HG03103 (cell line): Measurements from ENCODE around the gene IL31RA.
"Not testable (repeated sequence)": the region's sequence is repeated elsewhere in the genome, so short reads cannot be mapped to it uniquely, and the experiment has no call there.

Source experiments
- ATAC-seq: cut with Tn5 transposase; IDR thresholded peaks from one replicate; pipeline ENCODE4 v1.9.1; 2021; ENCODE audit warnings: low read depth; ENCODE audit not compliant: unreplicated experiment

The IL31RA gene

DNA sequence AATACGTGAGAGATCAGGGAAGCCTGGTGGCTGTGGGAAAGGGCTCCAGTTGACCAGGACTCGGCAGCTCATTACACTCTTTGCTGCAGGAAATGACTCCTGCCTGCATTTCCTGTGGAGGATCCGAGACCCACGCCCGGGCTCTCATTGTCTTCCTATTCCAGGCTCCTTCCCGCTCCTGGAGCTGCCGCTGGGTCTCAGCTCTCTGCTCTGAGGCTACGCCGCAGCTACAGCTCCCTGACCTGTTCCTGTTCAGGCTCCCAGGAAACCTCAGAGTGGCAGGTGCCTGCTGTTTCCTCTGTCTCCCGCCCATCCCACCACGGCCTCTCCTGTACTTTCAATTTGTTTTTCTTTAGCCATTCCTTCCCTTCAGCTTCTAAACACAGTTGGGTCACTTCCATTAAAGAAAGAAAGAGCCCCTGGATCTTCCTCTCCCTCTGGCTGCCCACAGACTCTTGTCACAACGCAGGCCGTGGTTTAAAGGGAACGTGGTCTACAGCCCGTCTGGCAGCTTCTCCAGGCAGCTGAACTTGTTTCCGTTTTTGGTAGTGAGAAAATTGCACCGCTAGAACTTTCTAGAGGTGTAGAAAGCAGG is 72.1 kb downstream of the IL31RA start:
- ATAC-seq: no peak

DNA sequence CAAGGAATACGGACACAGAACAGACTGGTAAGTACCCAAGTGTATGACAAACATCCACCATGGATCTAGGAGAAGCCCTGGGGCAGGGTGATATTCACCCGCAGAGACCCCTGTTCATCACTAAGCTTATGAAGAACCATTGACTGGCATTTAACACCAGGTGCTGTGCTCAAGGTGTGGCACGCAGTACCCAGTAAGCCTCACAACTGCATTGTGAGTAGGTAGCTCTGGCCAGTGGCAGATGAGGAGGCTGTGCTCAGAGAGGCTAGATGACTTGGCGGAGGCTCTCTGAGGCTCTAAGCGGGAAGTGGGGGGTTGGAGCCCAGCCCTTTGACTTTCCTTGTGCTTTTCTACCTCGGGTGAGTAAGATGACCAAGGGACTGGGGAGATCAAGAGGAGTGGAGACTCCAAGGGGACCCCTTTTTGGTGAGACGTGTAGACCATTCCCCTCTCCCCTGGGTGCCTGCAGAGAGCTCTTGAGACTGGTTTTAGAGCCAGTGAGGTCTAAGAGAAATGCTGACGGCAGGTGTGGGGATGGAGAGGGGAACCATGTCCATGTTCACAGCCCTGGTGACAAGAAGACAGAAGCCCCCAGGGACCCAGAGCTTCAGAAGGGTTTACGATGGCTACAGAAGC is 72.8 kb downstream of the IL31RA start:
- no peak for ATAC-seq

DNA sequence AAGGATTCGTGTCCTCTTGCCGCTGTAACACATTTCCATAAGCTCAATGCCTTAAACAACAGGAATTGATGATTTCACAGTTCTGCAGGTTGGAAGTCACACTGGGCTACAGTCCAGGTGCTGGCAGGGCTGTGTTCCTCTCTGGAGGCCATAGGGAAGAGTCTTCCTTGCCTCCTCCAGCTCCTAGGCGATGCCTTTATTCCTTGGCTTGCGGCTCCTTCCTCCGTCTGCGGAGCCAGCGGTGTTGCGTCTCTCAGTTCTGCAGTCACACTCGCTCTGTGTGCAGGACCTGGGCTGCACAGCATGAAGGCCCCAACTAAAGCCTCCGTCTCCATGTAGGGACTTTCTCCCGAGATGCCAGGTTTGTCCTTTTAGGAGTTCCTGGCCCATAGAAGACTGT is 73.6 kb downstream of the IL31RA start:
- no peak for ATAC-seq

DNA sequence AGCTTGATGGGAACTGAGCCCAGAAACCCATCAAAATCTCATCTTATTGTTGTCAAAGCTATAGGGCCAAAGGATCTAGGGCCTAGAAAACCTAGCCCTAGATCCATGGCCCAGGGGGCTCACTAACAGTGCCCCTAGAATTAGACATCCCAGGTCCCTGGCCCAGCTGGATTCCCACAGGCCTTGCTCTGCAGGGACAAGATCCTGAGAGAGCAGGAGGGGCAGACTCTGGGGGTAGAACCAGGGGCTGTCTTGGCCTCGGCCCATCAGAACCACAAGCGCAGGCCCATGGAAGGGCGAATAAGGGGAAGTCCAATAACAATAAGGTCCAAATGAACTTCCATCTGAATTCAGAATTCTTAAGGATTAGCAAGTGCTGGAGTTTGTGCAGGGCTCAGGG is 74.0 kb downstream of the IL31RA start:
- ATAC-seq: no peak

DNA sequence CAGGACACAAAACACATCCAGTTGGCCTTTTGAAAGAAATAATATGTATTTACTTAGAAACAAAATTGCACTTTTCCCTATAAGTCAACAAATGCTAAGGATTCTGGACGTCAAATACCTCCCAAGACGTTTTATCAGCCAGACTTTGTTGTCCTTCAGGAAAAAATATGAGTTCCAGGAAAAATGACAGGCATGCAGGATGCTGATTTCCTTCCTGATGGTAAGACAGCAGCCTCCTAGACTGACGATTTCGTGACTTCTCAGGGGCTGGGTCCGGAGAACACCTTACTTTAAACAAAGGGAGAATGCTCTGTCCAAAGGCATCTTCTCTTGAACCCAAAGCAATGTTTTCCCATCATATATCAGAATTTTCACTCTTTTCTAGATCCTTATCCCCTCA is 74.6 kb downstream of the IL31RA start:
- ATAC-seq: no peak

DNA sequence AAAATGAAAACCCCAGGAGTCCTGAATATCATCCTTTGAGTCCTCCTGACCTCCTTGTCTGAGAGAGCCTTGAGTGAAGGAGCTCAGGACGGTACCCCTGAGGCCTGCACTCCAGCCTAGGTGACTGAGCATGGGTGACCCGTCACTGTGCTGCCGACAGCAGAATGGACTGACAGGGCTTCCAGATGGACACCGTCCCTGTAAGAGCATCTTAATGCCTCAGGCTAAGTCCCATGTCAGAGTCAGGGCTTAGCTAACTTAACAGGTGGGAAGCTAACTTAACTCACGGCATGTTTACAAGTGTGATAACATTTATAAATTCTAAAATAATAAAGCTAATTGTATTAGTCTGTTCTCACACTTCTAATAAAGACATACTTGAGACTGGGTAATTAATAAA is 75.3 kb downstream of the IL31RA start:
- no peak for ATAC-seq

DNA sequence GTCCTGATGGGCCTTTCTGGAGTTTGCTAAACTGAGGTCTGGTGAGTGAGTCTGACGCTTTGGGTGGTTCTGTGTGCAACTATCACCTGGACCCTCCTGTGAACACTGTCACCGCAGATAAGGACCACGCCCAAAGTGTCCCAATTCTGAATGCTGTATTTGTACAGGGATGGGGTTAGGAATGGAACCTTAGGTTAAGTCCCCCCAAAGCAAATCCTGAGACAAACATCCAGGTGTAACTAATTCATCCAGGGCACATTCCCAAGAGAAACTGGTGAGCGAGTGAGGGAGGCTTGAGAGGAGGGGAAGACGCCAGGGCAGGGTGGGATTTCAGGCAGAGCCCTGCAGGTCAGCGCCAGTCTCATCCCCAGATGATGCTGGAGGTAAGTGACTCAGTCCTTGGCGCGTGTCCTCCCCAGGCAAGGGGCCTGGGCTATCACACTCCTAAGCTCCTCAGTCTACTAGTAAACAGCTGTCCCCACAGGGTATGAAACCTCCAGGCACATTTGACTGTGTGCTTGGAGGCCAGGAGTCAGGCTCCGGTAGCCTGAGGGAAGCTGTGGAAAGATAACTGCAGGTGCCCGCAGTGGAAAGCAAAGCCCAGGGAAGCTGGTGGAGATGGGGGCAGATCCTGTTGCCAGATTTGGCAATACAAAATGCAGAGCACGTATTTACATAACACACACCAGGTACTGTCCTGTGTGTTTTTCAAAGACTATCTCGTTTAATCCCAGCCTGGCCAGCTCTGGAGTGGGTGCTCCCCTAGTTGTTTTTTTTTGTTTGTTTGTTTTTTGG is 76.9 kb downstream of the IL31RA start:
- no peak for ATAC-seq

DNA sequence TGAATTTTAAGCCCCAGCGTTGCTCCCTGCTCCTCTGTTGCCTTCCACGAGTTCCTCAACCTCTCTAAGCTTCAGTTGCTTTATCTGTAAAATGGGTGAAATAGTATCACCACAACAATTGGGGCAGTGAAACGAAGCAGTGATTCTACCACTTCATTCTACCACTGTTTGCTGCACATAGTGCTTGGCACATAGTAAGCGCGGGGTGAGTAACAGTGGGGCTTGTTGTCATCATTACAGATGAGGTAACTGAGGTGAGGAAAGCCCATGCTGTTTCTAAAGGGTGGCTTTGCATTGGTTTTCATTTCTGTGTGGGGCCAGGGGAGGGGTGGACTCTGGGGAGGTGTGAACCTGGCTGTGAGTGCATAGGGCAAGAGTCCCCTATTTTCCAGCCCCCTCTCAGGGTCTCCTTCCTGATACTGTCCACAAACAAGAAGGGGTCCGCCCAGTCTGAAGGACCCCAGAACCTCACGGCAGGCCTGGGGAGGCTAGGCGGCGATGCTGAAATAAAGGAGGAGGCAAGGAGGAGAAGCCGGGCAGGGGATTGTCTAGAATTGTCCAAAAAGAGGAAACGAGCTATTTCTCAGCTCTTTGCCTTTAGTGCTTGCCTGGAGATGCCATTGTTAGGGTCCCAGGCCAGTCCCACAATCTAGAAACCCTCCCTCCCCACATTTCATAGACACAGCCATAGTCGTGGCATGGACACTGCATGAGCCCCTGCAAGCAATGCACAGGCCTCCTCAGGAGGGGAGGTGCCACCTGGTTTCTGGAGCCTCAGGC is 78.1 kb downstream of the IL31RA start:
- no peak for ATAC-seq

DNA sequence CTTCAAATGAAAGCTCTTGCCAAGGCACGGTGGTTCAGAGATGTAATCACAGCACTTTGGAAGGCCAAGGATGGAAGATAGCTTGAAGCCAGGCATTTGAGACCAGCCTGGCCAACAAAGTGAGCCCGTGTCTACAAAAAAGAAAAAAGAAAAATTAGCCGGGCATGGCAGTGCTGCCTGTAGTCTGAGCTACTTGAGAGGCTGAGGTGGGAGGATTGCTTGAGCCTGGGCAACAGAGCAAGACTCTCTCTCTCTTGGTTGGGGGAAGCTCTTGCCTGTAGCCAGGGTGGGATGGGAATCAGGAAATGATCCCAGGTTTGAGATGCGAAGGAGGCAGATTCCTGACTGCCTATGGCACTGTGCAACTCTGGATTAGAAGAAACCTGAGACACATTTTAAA is 81.5 kb downstream of the IL31RA start:
- ATAC-seq: no peak

DNA sequence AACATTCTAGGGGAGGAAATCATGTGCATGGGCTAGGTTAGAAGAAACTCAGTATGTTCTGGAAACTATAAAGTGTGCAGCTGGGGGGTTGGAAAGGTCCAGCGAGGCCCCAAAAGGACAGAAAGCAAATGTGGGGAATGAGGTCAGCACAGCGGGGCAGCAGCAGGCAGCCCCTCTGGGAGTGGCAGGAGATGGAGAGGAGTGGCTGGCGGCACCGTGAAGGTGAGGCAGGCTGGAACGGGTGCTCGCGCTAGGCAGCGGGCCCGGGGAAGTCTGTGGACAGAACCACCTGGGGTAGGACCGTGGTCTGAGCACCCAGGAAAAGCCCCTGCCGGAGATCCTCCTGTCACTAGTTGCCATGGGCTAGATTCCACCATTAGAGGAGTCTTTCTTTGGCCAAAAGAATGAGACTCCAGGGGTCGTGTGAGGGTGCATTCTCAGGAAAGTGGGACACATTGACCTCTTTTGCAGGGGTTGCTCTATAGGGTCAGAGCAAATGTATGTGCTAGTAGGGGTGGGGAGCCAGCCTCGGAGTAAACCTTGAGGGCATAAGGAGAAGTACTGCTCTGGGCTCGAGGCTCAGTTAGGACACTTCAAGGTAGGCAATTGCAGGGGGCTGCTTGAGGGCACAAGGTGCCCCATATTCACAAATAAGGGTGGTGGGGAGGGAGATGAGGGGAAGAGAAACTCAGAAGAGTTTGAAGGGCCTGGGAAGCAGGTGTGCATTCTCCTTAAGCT is 82.4 kb downstream of the IL31RA start:
- no peak for ATAC-seq

DNA sequence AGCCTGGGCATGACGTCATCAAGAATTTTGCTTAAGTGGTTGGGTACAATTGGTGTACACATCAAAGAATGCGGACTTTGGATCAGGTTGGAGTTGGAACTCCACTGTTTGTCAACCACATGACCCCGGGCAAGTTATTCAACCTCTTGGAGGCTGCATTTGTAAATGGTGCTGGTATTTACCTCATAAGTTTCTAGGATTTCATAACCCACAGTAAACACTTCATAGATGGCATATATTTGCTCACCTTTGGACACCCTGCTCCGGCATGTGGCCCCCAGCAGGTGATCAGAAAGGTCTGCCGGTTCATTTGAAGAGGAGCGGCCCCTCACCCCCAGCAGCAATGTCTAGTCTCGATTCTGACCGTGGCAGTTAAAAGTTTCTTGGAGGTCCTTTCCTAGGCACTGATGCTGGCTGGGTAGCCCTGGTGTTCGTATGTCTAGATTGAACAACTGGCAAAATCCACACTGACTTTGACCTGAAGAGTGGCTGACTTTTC is 83.0 kb downstream of the IL31RA start:
- no peak for ATAC-seq

DNA sequence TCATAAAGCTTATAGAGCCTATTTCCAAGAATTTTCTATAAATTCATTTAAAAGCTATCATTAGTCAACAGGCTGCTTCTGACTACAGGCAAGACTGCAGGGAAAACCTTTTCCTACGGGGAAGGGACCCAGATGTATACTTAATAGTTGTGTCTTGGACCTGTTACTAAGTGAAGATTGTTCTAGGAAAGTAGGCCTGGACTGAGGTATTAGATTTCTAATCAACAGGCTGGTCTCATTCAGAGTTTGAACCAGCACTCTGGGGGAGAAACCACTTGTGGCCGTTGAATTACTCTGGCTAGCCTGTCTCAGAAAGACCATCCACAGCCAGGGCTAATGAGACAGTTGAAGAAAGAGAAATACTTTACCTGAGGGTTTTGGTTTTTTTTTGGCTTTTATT is 83.6 kb downstream of the IL31RA start:
- ATAC-seq: no peak

DNA sequence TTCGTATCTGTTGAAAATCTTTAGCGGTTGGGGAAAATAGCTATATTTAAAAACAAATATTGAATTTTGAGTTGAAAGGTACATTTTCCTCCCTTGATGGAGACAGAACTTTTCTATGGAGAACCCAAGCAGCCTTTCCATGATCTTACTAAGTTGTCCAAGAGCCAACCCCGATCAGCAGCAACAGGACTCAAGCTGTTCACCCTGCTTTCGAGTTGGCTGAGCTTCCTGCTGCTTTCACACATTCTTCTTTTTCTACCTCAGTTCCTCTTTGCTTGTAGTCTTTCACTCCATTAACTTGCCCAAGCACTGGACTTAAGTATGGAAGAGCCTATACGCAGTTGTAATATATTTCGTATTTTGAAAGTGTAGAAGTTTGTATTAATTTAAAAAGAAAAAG is 84.2 kb downstream of the IL31RA start:
- ATAC-seq: no peak

DNA sequence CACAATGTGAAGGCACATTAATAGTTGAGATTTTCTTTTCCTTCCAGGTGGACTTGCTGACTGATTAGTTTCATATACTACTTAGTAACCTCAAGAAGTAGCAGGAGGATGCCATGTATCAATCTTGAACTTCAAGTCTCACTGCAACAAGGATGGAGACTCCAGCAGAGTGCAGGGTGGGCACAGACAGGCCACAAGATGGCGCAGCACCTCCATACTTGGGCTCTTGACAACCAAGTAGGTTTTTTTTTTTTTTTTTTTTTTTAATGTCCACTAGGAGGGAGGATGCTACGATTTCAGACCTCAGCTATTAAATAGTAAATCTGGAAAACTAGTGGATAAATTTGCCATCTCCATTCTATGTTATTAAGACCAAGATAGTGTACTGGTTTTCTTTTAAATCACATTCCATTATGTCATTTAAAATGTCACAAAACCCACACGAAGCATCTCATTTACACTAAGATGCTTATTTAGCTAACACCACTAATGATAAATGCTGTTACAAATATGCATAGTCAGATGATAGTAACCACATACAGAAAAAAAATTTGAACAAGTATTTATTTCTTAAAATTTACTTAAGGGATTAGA is 85.0 kb downstream of the IL31RA start:
- ATAC-seq: no peak

DNA sequence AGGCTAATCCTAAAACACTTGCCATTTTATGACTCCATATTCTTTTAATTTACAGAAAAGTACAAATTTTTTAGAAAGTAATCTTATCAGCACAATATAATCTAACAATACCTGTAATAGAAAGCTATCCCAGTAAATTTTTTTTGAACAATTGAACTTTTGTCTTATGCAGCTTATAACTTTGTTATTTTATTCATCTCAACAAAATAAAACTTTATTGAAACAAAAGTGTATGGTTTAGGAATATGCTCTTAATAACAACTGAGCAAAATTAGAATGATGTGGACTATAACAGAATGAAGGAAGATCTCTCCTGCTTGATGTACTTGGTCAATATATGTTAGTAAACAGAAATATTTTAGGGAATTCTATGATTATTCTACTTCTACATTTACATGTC is 86.4 kb downstream of the IL31RA start:
- ATAC-seq: not testable (repeated sequence)

DNA sequence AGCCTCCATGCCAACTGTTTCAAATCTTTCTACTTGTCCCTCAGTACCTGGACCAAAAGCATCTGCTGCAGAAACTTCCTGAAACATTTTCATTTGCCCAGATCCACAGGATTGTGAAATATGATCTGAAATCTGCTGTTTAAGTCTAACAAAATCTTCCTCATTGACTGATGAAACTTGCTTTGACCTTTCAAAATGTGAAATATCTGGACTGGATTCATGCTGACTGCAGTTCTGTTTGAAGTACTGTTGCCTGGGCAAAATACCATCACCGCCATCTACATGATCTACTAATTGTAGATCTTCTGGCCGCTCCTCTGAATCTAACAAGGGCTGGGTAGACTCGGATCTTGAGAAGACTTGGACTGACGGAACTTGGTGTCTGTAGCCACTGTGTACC is 90.0 kb downstream of the IL31RA start:
- ATAC-seq: not testable (repeated sequence)

DNA sequence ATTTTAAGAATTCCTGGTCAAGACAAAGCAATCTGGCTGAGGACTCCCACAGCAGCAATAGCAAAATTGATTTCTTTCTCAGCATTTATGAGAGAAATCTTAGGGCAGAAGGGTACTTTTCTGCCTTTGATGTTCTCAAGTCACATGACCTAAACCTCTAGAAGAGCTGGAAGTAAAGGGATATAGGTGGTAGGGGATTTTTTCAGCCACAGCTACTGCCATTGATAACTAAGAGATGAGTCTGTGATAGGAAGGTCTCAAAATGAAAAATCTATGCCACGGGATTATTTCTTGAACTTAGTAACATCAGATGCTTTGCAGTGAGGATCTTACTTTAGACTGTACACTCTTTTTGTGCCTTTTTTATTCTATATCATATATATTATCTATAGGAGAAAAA is 108.1 kb downstream of the IL31RA start:
- no peak for ATAC-seq

DNA sequence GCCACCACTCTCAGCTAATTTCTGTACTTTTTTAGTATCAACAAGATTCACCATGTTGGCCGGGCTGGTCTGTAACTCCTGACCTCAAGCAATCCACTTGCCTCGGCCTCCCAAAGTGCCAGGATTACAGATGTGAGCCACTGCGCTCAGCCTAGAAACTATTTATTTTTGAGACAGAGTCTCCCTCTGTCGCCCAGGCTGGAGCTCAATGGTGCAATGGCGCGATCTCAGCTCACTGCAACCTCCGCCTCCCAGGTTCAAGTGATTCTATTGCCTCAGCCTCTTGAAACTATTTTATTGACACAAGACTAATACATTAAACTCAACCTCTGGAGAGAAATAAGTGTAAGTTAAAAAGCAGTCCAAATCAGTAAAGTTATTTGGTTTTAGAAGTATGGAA is 109.6 kb downstream of the IL31RA start:
- ATAC-seq: no peak

DNA sequence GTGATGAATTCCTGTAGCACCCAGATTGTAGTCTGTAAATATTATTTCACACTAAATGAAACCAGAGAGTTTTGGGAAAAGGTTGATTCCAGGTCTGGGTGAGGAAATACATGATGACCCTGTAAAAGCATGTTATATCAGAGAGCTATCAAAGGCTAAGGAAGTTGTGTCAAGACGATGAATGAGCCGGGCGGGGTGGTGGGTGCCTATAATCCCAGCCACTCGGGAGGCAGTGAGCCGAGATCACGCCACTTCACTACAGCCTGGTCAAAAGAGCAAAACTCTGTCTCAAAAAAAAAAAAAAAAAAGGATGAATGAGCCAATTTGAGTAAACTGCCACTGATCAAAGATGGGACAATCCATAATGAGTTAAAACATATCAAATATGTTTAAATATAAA is 114.4 kb downstream of the IL31RA start:
- no peak for ATAC-seq

DNA sequence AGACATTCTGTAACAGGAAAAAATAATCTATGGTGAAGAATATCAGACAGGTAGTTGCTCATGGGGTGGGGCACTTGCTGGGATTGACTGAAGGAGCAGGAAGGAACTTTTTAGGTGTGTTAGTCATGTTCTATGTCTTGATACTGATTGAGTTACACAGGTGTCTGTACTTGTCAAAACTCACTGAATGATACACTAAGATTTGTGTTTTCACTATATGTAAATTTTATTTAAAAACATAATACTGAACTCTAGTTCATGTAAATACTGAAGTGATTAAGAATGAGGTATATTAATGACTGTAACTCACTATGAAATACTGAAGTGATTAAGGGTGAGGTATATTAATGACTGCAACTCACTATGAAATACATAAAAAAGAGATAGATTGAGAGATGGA is 115.1 kb downstream of the IL31RA start:
- no peak for ATAC-seq
